Activated CD4-positive, alpha-beta T cell treated with anti-CD3 and anti-CD28 coated beads, Interleukin-10, Interleukin-2, amounts not matched to agents 100 ng/mL and 50 ng/mL, durations not matched to agents 16 hours and 8 hours (primary cell): ENCODE data around the gene PAX5.

Experiments
- DNase-seq: peaks from one replicate; pipeline ENCODE4 v3.0.0-alpha.2; 2020

The PAX5 gene

GRCh38 chr9:36898431-36899020 is 135.5 kb downstream of the PAX5 start:
- no peak for DNase-seq

GRCh38 chr9:36897478-36897877 is 136.6 kb downstream of the PAX5 start:
- no peak for DNase-seq

- no peak for DNase-seq
These were observed 137.0 kb downstream of the PAX5 start for GRCh38 chr9:36897019-36897418.

DNA sequence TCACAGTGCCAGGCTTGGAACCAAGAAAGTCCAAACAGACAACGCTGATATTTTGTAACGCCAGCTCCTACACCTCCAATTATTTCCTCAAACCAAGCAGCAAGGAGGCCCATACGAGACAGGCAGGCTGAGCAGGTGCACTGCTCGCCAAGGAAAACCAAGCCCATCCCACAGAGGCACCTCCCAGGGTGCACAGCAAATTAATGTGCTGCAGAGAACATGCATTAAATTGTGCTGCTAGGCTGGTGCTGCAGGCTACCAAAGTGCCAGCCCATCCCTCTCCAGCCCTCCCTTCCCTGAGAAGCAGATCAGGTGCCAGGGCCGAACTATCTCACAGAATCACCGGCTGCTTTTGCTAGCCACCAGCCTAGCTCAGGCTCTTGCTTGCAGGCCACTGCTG is 137.8 kb downstream of the PAX5 start:
- DNase-seq: no peak

DNA sequence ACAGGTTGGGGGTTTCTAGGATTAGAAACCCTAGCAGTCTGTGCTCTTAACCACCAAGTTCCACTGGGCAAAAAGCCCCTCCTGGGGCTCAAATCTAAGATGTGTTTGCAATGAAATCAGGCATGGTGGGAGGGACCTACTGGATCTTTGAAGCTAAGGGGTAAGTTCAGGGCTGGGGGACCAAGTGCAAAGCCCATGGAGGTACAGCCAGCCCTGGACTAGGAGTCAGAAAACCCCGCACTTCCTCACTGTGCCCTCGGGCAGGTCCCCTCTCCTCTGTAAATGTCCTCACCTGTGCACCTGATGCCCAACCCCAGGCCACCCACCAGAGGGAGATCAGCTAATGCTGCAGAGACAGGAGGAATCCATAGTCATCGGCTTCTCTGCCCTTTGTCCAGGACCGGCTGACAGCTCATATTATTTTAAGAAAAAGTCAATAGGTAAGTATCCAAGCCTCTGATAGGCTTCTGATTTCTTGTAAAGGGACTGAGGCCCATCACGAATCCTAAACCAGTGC is 138.3 kb downstream of the PAX5 start:
- no peak for DNase-seq

- no peak for DNase-seq
These were observed 139.3 kb downstream of the PAX5 start for GRCh38 chr9:36894695-36895310.

DNA sequence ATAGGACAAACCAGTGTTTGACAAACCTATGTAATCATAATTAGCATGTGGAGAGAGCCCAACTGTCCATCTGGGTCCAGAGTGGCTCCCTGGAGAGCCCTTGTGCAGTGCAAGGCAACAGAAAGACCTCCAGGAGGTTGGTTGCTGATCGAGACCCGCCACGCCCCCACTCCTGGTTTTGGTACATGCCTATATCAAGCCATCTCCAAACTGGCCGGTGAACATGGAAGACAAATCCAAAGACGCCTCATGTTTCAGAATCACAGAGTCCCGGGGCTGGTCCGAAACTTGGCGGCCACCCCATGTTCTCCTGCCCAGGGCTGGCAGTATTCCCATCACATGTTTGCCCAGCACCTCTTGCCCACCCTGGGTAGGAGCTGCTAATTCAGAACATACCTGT is 140.2 kb downstream of the PAX5 start:
- DNase-seq: no peak

- DNase-seq: no peak
These were observed 140.9 kb downstream of the PAX5 start for GRCh38 chr9:36893184-36893583.

- no peak for DNase-seq
These were observed 141.8 kb downstream of the PAX5 start for GRCh38 chr9:36892279-36892678.

DNA sequence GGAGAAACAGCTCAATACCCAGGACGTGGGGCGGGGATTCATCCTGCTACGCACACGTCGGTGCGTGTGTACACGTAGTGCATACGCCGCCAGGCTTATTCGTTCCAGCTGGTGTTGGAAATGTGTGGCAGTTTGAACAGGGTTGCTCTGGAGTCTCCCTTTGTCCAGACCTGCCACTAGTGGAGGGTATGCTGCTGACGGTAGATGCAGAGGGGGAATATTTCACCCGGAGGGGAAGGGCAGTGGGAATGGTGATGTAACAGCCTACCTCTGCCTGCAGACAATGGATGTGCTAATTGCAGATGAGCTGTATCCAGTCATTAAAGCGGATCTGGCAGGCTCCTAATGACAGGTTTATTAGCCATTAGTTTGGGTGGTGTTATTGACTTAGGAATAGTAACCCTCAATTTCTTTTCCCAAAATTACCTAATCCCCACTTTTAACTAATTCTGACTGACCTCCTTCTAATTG is 142.7 kb downstream of the PAX5 start:
- DNase-seq: no peak

- no peak for DNase-seq
These were observed 144.2 kb downstream of the PAX5 start for GRCh38 chr9:36889844-36890243.

DNA sequence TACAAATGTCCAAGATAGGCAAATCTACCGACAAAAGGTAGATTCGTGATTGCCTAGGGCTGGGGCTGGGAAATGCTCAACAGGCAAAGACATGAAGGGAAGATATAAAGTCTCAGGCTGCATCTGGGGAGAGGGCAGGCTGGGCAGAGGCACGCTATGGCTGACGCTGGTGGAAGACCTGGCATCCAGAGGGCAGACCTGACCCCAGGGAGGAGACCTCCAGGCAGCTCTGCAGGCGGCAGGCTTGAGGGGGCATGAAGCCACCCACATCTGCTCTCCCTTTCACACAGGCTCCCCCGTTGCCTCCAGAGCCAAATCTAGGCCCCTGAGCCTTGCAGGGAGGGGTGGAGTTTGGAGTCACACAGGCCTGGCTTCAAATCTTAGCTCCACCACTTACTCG is 145.5 kb downstream of the PAX5 start:
- no peak for DNase-seq

GRCh38 chr9:36884721-36885120 is 149.3 kb downstream of the PAX5 start:
- no peak for DNase-seq

- DNase-seq: no peak
These were observed 151.5 kb downstream of the PAX5 start for GRCh38 chr9:36882594-36882993.

DNA sequence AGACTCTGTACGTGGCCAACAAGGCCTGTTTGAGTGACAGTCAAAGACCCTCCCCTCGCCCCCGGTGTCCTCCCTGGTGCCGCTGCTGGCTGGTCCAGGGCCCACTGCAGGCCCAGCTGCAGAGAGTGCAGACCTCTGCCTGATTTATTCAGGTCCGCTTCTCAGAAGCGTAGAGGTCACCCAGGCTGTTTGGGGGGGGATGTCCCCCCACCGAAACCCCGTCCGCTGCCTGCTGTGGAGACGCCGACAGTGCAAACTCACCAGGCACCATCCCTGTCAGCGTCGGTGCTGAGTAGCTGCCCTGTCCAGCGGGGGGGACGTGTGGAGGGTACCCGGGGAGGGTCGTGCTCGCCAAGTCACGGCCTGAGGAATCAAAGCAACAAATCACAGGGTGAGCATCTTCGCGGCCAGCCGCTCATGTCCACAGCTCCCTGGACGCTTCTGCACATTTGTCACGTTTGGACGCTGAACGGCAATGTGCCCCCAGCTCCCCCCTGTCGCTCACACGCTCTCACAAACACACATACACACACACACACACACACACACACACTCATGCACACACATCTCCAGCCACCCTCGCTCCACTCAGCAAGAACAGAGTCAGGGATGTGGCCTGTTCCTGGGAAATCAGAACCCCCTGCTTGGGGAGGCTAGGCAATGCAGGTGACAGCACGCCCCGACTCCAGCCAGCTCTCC is 152.2 kb downstream of the PAX5 start:
- no peak for DNase-seq

GRCh38 chr9:36881316-36881715 is 152.8 kb downstream of the PAX5 start:
- DNase-seq: no peak

GRCh38 chr9:36880075-36880474 is 154.0 kb downstream of the PAX5 start:
- DNase-seq: no peak

DNA sequence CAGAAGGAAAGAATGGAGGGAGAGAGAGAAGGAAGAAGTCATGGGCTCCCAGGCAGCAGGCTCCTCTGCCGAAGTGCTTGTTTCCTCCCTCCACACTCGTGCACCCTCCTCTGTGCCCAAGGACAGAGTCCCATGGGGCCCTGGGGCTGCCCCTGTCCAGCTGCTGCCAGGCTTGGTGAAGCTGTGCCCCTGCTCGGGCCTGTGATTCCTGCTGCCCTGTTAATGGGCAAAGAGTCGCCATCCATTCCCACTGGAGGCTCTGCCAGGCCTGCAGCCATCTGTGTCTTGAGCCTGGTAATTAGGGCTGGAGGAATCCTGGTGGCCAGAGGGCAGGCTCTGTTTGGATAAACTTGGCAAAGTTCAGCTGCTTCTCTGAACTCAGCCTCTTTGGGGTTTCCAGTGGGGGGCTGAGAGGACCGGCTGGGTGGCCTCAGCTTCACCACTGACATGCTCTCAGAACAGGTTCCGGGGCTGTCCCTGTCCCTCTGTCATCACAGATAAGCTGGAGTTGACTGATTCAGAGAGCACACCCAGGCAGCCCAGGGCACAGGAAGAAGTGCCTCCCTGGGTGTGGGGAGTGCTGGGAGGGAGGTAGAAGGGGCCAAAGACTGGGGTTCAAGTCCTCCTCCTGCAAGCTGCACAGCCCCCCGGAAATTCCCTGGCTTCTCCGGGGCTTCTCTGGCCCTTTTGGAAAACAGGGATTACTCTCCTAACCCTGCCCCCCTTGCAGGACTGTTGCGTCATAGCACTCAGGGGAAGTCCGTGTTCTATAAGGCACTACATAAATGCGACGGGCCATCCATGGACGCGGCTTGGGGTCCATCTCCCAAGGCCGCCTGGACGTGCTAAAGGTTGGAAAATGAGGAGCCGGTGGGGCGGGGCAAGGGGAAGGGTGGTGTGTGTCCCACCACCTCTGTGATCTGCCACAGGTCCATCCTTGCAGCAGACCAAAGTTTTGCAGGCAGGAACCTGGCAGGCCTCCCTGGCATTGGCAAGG is 154.8 kb downstream of the PAX5 start:
- peak; percentile 49 for DNase-seq

- DNase-seq: no peak
These were observed 156.8 kb downstream of the PAX5 start for GRCh38 chr9:36877239-36877638.

DNA sequence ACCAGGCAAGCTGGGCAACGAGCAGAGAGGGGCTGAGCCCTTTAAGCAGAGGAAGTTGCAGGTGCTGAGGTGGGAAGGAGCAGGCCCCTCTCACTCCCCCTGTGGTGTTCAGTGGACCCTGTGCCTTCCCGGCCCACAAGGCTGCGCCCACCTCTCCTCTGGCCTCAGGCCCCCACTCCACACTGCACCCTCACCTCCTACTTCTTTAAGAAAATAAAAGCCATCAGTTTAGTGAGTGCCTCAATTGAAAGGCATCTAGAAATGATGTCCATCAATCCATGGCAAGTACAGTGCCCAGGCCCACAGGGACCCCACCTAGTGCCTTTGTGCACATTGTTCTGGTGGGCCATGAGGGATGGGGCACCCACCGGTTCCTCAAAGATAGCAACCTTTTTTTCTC is 158.0 kb downstream of the PAX5 start:
- no peak for DNase-seq

DNA sequence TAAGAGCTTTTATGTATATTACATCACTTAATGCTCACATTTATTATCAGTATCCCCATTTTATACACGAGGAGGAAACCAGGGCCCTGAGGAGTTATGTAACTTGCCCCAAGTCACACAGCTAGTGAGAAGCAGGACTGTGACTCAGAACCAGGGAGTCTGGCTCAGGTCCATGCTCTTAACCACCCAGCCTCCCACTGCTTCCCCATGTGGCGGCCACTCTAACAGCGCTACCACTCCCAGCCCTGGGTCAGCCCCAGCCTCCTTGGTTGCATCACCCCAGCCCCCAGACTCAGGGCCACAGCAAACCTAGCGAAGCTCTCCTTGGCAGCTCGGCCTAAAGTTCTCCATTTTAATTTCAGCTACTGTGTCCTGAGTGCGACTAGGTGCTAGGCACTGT is 159.1 kb downstream of the PAX5 start:
- DNase-seq: no peak

GRCh38 chr9:36874261-36874660 is 159.8 kb downstream of the PAX5 start:
- no peak for DNase-seq
